COLO668 (cell line): ENCODE measurements around the gene GTF2E1.
A peak's percentile ranks its signal among the peaks of the same experiment; 100 is the strongest.
"Not testable (repeated sequence)": the region's sequence is repeated elsewhere in the genome, so short reads cannot be mapped to it uniquely, and the experiment has no call there.

Source experiments
- DNase-seq: peaks from one replicate; lab custom pipeline; 2025; ENCODE audit not compliant: unreplicated experiment; lab: John Stamatoyannopoulos, UW

Gene GTF2E1

DNA sequence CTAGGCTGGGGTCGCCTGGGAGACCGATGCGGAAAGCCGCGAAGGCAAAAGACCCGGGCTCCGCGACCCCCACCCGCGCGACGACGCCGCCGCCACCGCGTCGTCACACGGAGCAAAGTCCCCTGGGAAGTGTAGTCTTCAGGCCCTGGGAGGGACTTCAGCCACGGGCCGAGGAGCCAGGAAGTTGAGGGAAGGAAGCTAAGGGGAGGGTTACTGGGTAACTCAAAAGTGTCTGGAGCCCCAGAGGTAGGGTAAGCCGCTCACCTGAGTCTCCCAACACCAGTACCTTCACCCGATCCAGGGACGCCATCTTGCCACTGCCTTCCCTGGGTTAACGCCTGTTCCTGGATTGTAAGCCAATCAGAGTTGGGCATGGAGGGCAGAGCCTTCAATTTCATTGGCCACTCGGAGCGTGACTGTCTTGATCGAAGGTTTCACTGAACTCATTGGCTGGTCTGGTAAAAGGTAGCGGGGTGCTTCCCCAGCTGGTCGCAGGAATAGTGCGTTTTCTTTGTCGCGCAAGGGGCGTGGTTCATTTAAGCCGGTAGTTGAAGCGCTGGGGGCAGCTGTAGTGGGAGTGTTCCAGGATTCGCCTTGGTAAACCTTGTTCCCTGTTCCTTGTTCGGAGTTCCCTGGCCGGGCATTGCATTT lies at the start of gene GTF2E1, which contains the start of gene RABL3:
Gene GTF2E1 (plus strand): TSS at position 547 of the 651 bp plus-strand sequence. CDS start 7,809 bp downstream, outside the sequence.
Gene RABL3 (minus strand): TSS at position 319 of the 651 bp plus-strand sequence. CDS start 9 bp downstream, at position 310.
- DNase-seq: peak; percentile 92

DNA sequence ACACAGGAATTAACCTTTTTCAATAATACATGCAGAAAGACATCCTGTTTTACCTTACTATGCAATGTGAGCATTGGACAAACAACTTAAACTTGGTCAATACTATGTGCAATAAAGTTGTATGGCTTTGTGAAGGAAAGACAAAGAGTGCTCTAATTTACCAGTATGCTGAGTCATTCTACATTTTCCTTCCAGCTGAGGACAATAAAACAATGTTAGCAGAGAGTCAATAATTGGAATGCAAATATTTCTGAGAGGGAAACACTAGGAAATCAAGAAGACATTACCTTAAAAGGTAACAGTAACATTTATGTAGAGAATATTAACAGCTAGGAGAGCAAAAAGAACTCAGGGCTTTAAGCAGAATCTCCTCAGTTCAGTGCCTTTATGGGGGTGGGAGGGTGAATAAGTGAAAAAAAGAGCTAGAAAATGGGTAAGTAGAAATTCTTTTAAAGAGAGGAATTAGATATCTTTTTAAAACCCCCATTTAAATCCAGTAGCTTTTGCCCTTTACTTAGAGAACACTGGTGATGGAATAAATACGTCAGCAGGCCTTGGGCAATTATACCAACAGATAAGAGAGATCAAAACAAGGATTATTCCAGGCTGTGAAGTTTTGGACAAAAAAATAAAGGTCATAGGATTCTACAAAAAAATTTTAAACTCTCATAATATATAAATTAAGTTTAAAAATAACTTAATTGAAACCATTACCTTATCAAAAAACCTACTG lies 48.9 kb upstream of the GTF2E1 start:
- no peak for DNase-seq

DNA sequence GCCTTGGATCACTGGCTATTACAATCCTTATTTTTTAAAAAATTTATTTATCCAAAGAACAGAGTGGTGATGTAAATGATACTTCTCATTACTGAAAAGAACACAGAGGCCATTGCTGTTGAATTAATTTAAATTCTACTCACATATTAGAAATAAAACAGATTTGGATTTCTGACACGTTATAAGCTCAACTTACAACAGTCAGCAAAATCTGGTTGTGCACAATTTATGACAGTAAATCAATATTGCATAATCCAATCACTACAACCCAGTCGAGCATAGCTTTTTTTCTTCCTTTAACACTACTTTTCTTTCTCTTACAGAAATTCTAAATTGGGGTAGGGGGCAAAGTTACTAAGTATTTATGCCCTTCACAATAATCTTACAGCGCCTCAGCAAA lies 43.2 kb upstream of the GTF2E1 start:
- no peak for DNase-seq

DNA sequence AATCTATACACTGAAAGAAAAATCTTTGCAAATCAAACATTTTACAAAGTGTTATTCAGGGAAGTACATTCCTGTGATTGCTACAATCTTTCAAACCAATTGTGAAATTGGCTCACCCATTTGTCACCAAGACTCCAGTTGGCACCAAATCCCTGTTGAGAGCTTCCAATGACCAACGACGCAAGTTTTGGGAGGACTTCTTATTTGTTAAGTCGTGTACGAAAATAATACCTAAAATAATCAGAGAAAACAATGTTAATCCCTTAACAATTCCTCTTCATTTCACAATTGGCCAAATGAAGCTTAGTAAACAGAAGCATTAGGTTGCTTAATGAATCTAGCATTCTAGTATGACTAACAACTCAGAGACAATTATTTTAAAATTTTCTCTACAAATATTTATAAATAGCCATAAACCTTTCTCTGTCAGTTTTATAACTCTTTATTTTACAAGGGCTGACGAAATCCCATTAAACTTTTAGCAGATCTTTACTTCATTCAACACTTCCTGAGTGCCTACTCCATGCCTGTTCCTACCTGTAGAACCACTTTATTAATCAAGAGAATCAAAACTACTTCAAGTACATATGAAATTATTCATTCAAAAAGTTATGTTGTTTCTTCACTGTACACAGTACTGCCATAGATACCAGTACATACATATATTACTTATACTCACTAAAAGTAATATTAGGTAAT lies 36.5 kb upstream of the GTF2E1 start:
- no peak for DNase-seq

DNA sequence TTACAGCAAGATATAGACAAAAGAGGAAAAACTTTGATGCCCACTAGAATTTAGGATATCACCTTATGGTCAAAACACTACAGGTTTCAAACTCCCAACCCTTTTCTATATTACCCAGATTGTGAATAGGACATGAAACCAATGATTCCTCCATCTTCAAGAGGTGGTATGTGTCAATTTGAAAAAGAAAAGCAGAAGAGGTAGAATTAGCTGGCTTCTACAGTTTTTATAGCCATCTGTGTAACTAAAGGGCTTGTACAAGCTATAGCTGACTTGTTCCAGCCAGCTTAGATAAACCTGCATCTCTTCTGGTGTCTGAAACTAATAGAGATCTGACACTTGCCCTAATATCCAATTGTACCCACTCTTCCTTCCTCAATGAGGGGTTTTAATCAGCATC lies 35.6 kb upstream of the GTF2E1 start:
- DNase-seq: no peak

DNA sequence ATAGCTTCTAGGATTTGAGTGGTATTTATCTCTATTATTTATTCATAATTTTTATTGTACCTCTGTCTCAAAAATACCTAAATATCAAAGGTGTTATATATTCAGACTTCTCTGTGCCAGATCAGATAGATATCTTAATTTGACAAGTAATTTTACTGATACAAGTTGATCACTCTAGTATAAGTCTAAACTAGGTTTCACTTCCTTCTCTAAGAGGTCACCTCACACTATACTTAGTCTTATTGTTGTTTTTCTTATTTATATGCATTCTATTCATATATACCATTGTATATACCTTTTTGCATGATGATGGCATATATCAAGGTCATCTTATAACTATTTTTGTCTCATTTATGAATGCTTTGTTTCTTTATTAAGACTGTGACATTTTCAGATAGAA lies 34.1 kb upstream of the GTF2E1 start:
- DNase-seq: no peak

DNA sequence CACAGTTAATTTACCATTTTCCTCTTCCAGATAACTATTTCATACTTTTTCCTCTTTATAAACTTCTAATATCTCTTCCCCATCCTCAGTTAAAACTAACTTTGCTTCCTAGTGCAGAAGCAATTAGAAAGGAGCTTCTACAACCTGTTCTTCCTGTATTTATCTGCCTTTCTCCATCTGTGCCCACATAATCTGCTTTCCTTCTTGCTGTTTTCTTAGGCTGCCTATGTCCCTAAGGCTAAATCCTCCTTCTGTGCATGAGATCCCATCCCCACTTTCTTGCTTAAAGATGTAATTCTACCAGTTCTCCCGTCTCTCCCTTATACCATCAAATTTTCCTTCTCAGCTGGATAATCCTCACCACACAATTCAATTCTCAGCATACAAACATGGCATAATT lies 32.2 kb upstream of the GTF2E1 start:
- DNase-seq: no peak

DNA sequence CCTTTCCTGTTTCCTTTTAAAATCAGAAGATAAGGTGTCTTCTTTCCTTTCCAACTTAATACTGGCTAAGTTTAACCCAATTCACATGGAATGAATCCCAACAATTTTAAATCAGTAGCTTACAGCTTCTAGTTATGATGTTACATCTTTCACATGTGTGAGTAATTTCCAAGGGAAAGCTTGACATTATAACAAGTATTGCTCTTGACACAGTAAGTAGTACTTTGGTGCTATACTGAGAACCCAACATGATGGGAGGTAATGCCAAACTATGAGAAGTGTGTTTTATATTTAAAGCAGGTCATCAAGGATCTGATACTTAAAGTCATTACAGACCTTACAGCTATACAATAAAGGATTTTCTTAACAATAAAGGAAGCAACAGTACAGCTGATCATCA lies 29.3 kb upstream of the GTF2E1 start:
- DNase-seq: no peak

DNA sequence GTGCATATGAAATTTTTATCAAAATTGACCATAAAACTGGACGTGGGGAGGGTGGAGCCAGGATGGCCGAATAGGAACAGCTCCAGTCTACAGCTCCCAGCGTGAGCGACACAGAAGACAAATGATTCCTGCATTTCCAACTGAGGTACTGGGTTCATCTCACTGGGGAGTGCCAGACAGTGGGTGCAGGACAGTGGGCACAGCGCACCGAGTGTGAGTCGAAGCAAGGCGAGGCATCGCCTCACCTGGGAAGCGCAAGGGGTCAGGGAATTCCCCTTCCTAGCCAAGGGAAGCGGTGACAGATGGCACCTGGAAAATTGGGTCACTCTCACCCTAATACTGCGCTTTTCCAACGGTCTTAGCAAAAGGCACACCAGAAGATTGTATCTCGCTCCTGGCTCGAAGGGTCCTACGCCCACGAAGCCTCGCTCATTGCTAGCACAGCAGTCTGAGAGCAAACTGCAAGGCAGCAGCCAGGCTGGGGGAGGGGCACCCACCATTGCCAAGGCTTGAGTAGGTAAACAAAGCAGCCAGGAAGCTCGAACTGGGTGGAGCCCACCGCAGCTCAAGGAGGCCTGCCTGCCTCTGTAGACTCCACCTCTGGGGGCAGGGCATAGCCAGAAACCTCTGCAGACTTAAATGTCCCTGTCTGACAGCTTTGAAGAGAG lies 23.2 kb upstream of the GTF2E1 start:
- peak; percentile 29 for DNase-seq

DNA sequence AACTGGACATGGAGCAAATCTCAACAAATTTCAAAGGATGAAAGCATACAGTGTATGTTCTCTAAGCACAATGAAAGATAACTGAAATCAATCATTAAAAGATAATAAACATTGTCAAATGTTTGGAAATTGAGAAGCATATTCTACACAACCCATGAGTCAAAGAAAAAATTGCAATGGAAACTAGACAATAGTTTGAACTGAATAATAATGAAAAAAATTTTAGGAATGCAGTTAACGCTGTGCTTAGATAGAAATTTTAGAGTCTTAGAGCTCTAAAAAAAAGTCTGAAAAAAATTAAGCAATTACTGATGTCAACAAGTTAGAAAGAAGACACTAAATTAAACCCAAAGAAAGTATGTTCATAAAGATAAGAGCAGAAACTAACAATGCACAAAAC lies 15.8 kb upstream of the GTF2E1 start:
- no peak for DNase-seq

DNA sequence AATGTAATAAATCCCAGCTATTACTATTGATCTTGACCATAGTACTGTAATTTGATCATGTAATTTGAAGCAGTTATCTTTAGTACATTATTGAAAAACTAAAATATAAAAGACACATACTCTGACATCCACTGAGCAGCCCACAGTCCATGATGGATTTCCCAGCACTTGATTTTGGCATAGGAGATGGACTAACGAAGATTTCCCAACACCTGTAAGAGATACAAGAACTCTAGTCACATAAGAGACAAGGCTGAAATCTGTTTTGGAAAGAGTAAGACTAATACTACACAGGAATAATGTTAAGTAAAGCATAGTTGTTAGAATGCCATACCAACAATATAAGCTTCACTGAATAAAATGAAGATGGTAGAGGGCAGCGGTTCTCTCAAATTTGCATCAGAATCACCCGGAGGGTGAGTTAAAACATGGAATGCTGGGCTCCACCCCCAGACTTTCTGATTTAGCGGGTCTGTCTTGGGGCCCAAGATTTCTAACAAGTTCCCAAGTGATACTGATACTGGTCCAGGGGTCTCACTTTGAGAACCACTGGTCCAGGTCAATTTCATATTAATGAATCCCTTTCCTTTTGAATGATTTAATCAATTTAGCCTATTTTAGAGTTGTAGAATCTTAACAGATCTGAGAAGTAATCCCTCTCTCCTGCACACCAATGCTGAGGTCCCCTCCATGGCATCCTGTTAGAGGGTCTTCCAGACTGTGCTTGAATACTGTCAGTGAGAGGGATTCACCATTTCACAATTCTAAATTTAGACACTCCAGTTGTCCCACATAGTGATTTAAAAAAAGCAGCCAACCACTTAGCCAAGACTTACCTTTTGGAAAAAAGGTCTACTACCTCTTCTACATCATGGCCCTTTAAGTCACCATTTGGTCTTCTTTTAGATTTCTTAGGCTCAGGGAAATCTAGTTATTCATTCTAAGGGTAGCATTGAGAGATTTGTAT lies 11.7 kb upstream of the GTF2E1 start:
- DNase-seq: no peak

DNA sequence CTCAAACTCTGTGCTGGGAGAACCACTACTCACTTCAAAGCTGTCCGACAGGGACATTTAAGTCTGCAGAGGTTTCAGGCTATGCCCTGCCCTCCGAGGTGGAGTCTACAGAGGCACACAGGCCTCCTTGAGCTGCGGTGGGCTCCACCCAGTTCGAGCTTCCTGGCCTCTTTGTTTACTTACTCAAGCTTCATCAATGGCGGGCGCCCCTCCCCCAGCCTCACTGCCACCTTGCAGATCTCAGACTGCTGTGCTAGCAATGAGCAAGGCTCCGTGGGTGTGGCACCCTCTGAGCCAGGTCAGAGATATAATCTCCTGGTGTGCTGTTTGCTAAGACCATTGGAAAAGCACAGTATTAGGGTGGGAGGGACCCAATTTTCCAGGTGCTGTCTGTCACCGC lies 4.5 kb upstream of the GTF2E1 start:
- not testable (repeated sequence) for DNase-seq

DNA sequence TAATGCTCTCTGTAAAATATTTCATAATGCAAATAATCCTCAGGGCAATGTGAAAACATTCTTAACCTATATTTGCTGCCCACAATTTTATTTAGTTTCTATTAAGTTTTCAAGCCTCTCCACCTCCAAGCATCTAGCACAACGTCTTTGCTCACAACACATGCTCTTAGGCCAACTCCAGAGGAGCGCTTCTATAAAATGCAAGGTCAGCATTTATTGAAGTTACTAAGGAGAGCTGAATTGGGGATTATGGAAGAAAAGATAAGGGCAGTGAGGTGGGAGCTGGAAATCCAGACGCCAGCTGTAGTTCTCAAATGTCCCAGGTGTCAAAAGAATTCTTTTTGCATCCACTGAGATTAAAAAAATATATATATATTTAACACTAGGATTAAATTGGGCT lies 1.2 kb upstream of the GTF2E1 start:
- DNase-seq: no peak

DNA sequence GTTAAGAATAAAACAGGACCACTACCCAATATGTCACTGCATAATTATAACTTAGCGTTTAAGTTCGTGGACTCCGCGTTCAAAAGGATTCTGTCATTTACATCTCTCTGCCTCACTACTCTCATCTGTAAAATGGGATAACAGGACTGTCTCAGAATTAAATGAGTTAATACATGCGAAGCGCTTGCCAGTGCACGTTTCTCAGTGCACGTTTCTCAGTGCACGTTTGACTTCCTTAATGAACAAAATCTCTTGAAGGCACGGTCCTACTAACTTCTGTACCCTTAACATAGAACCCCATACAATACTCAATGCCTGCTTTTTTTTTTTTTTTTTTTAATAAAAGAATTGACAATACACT lies 727 bp upstream of the GTF2E1 start:
- no peak for DNase-seq

DNA sequence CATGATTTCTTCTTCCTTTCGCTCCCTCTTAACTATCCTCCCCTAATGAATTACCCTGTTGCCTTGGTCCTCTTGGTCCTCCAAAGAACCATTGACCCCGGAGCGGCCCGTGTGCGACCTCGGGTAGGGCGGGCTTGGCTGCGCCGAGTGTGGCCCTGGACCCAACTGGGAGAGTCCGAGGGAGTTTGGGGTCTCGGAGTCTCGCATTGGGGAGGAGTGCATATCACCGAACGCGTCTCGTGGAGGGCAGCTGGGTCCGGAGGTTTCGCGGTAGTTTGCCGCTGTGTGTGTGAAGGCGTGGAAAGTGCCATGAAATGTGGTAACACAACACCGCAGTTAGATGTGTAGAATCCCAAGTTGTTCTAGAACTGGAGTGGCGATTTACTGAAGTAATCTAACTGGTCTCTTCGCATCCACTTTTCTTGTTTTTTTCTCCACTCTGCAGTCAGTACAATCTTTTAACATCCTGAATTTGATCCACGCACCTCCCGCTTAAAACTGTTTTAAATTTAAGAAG lies 363 bp downstream of the GTF2E1 start:
- DNase-seq: peak; percentile 44

DNA sequence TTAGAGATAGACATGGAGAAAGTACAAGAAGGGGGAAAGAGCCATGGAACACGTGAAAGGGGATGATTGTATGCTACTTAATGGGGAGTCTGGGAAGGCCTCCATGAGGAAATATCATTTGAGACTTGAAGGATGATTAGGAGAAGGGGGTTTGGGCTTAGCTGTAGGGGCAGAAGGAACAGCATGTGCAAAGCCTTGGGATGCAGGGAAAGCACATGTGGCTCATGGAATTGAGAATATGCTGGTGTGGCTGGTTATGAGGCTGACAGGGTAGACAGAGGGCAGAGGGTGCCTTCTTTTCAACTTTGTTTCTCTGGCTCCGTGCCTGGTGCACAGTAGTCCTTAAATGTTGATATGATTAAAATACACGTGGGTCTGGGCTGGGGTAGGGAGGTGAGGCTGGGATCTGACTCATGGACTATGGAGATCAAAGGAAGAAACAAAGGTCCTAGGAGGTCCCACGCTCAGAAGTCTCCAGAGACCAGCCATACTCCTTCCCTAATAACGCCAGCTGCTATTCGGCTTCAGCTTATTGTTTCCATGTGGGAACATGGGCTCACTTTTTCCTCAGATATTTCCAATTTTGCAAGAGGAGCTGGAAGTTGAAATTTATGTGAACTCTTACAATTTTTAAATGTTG lies 1.1 kb downstream of the GTF2E1 start:
- no peak for DNase-seq

DNA sequence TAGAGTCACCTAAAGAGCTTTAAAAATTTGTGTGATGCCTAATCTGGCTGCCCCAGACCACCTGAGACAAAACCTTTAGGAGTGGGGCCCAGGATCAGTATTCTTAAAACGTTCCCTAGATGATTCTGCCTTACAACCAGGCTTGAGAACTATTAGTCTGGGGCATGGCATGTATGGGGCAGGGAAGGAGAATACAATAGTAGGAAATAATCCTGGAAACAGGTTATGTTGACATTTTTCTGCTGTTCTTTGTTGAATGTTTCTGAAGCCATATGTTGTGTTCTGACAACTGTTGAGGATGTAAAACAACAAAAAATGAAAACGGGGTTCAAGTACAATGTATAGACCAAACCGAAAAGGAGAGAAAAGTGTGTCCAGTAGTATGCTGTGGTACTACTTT lies 2.9 kb downstream of the GTF2E1 start:
- DNase-seq: no peak

DNA sequence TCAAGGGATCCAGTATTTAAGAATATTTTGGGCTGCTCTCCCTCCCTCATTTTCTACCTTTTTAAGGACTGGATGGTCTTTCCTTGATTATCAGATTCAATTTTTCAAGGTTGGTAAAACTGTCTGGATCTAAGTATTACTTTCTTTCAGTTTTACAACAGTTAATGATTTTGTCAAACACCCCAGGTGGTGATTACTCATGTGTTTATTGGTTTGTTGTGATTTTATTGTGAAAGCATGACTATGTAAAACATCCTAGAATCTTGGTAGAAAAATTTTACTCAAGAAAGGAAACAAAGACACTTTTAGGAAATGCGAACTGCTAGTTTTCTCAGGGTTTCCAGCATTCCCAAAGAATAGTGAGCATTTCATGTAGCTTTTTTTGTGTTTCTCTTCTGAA lies 7.3 kb downstream of the GTF2E1 start:
- no peak for DNase-seq

DNA sequence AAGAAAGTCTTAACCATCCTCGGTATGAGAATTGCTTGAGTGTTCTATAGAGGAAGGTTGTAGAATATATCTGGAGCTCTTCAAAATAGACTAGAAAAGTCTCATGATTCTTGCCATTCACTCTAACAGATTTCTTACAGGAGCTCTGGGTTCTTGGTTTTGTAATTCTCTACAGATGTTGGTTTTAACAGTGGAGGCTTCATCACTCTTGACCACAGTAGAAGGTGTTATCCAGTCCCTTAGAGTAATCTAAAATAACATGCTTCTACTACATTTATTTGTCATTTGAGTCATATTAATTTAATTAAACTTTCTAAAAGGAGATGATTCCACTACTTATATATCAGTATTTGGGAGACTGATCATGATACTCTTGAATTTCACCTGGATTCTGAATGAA lies 9.7 kb downstream of the GTF2E1 start:
- no peak for DNase-seq

DNA sequence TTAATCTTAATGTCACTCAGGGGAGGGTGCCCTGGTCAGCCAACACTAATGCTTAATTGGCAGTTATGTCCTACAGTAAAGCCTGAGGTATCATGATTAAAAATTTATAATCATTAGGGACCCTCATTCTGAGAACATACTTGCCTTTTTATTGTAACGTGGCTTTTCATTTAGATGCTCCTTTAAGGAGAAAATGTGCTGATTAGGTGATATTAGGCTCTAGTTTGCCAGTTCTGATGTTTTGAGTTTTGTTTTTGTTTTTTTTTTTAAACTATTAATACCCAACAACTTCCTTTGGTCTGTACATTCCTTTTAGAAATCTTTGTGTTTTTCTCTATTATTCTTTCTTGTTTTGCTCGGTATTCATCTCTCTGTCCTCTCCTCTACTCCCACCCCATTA lies 10.3 kb downstream of the GTF2E1 start:
- DNase-seq: no peak
